Measurements from ENCODE around the gene PHYH.
"Not testable (repeated sequence)": the region's sequence is repeated elsewhere in the genome, so short reads cannot be mapped to it uniquely, and the experiment has no call there.

The PHYH gene

DNA sequence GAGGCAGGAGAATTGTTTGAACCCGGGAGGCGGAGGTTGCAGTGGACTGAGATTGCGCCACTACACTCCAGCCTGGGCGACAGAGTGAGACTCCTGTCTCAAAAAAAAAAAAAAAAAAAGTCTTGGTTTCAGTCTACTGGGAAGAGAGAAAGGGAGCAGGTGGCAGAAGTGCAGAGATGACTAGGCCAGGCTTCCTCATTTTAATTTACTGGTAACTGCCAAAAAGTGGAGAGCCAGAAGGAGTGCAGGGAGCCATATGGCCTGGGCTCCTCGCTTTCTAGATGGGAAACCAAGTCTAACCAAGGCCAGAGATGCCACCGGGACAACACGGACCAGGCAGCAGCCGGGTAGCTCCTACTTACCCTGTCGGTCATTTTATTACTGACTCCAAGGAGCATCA is 36.0 kb upstream of the PHYH start:
- DNase-seq (ENCODE audit: low spot score in 2 of 2) (no peak), ATAC-seq (replicated peaks; ENCODE audit: extremely low read depth, poor library complexity, severe bottlenecking) (no peak)
- Mint-ChIP-seq H3K27ac (ENCODE audit: low read depth) (no peak overlapping the region), H3K4me1 (peaks cover 4% of the 10 kb centered on the region), H3K4me3 (no peak overlapping the region), H3K36me3 (ENCODE audit: insufficient read depth) (peaks cover 32% of the 10 kb centered on the region), H3K9me3 (no peaks in the 10 kb centered on the region), H3K27me3 (no peaks in the 10 kb centered on the region)

DNA sequence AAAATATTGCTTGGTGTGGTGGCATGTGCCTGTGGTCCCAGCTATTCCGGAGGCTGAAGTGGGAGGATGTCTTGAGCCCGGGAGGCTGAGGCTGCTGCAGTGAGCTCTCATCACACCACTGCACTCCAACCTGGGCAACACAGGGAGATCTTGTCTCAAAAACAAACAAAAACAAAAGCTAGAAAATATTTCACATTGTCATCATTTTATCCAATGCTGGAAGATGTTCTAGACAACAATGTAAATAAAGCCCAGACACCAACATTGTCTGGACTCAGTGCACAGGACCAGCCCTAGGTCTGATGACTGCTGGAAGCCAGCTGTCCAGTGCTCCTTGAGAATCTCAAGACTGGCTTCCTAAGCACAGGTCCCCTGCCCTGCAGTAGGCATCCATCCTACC is 34.7 kb upstream of the PHYH start:
- no peak overlapping the region for H3K27ac Mint-ChIP-seq (ENCODE audit: low read depth)
- no peaks in the 10 kb centered on the region for H3K27me3 Mint-ChIP-seq
- no peaks in the 10 kb centered on the region for H3K4me1 Mint-ChIP-seq
- H3K36me3 Mint-ChIP-seq (ENCODE audit: insufficient read depth) = peaks cover 31% of the 10 kb centered on the region
- no peak overlapping the region for H3K4me3 Mint-ChIP-seq
- ATAC-seq (replicated peaks; ENCODE audit: extremely low read depth, poor library complexity, severe bottlenecking) (no peak), DNase-seq (ENCODE audit: low spot score in 2 of 2) (no peak)
- no peaks in the 10 kb centered on the region for H3K9me3 Mint-ChIP-seq

DNA sequence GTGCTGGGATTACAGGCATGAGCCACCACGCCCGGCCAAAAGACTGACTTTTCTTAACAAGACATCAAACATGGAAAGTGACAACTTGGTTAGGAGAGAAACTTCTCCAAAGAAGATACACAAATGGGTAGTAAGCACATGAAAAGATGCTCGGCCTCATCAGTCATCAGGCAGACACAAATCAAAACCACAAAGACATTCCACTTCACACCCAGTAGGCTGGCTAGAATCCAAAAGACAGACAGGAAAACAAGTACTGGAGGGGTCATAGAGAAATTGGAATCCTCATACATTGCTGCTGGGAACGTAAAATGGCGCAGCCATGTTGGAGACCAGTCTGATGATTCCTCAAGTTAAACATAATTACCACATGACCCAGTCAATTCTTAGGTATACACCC is 31.8 kb upstream of the PHYH start:
- Mint-ChIP-seq H3K36me3 (ENCODE audit: insufficient read depth) (peaks cover 47% of the 10 kb centered on the region), H3K27ac (ENCODE audit: low read depth) (no peak overlapping the region)
- DNase-seq (ENCODE audit: low spot score in 2 of 2) = no peak

DNA sequence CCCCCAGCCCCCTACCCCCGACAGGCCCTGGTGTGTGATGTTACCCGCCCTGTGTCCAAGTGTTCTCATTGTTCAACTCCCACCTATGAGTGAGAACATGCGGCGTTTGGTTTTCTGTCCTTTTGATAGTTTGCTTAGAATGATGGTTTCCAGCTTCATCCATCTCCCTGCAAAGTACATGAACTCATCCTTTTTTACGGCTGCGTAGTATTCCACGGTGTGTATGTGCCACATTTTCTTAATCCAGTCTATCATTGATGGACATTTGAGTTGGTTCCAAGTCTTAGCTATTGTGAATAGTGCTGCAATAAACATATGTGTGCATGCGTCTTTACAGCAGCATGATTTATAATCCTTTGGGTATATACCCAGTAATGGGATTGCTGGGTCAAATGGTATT is 31.1 kb upstream of the PHYH start:
- not testable (repeated sequence) for DNase-seq (ENCODE audit: low spot score in 2 of 2); ATAC-seq (replicated peaks; ENCODE audit: extremely low read depth, poor library complexity, severe bottlenecking); H3K4me1 Mint-ChIP-seq; H3K27me3 Mint-ChIP-seq; H3K9me3 Mint-ChIP-seq; H3K27ac Mint-ChIP-seq (ENCODE audit: low read depth); H3K4me3 Mint-ChIP-seq
- H3K36me3 Mint-ChIP-seq (ENCODE audit: insufficient read depth) = peaks cover 53% of the 10 kb centered on the region

More for the DNA sequence above, 31.8 kb upstream of the PHYH start:
- ATAC-seq (replicated peaks; ENCODE audit: extremely low read depth, poor library complexity, severe bottlenecking) = no peak
- no peaks in the 10 kb centered on the region for H3K4me1 Mint-ChIP-seq
- no peaks in the 10 kb centered on the region for H3K9me3 Mint-ChIP-seq
- no peak overlapping the region for H3K4me3 Mint-ChIP-seq
- no peaks in the 10 kb centered on the region for H3K27me3 Mint-ChIP-seq

DNA sequence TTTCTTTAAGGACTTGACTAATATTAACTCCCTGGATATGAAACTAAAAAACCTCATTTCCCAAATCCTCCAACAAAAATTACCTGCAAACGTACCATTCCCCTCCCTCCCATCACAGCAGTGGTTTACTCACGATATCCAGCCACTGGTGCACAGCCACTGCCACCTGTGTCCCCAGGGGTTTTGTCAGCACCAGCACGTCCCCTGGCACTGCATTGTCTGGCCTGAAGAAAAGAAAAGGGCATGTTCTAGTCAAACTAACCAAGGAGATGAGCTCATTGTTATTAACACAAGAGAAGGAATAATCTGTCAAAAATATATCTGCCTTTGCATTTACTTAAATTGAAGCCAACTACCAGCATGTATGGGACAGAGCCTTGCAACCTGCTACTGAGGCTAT is 29.7 kb upstream of the PHYH start:
- Mint-ChIP-seq H3K27ac (ENCODE audit: low read depth) (no peak overlapping the region), H3K4me3 (no peak overlapping the region), H3K9me3 (no peaks in the 10 kb centered on the region), H3K4me1 (no peaks in the 10 kb centered on the region), H3K36me3 (ENCODE audit: insufficient read depth) (peaks cover 59% of the 10 kb centered on the region), H3K27me3 (no peaks in the 10 kb centered on the region)
- ATAC-seq (replicated peaks; ENCODE audit: extremely low read depth, poor library complexity, severe bottlenecking) = no peak
- DNase-seq (ENCODE audit: low spot score in 2 of 2) = no peak

DNA sequence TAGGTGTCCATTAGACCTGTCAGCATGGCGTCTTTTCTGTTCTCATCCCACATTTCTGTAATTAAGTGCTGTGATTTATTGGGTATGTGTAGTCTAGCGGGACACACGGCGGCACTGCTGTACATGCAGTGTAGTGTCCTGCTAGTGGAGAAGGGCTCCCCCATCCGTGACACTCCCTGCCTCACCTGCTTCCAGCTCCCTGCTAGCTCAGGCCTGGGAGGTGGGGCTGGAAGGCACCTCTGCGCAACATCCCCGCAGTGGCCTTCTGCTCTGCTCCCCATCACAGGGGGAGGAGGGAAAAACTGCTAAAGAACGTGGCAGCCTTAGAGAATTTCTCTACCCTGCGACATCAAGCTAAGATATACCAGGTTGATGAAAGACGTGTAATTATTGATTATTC is 28.7 kb upstream of the PHYH start:
- Mint-ChIP-seq H3K4me3 (no peak overlapping the region), H3K4me1 (no peaks in the 10 kb centered on the region), H3K9me3 (no peaks in the 10 kb centered on the region), H3K27me3 (no peaks in the 10 kb centered on the region), H3K27ac (ENCODE audit: low read depth) (no peak overlapping the region), H3K36me3 (ENCODE audit: insufficient read depth) (peaks cover 60% of the 10 kb centered on the region)
- ATAC-seq (replicated peaks; ENCODE audit: extremely low read depth, poor library complexity, severe bottlenecking) = no peak
- DNase-seq (ENCODE audit: low spot score in 2 of 2) = no peak

DNA sequence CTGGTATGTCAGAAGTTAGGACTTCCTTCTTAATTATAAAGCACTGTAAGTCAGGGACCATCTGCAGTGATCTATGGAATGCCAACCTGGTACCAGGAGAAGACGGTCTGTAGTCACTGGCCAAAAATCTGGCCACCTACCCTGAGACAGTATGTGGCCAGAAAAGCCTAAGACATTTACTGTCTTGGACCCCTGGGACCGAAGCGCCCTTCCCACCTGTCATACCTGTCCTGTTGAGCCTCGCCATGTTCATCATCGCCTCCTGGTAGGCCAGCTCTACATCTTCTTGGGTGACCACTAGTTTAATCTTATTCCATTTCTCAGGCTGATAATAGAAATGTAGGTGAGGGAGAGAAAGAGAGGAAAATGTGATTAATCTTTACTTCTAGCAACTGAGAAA is 28.3 kb upstream of the PHYH start:
- DNase-seq (ENCODE audit: low spot score in 2 of 2) (no peak), ATAC-seq (replicated peaks; ENCODE audit: extremely low read depth, poor library complexity, severe bottlenecking) (no peak)
- Mint-ChIP-seq H3K27ac (ENCODE audit: low read depth) (no peak overlapping the region), H3K36me3 (ENCODE audit: insufficient read depth) (peaks cover 59% of the 10 kb centered on the region), H3K4me1 (no peaks in the 10 kb centered on the region), H3K27me3 (no peaks in the 10 kb centered on the region), H3K9me3 (no peaks in the 10 kb centered on the region), H3K4me3 (no peak overlapping the region)

DNA sequence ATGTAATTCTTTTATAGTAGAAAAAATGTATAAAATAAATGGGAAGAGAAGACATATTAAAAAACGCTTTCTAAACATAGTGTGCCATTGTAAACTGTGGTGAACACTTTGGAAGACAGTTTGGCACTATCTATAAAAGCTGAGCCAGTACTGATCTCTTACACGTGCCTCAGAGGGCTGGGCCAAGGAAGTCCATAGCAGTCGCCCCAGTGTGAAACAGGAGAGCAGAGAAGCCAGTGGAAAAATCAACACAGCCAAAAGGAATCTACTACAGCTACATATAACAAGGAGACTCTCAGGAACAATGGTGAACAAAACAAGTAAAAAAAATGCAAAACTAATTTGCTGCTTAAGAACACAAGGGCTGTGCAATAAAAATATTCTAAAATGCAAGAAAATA is 27.7 kb upstream of the PHYH start:
- DNase-seq (ENCODE audit: low spot score in 2 of 2) (no peak), ATAC-seq (replicated peaks; ENCODE audit: extremely low read depth, poor library complexity, severe bottlenecking) (no peak)
- H3K9me3 Mint-ChIP-seq = no peaks in the 10 kb centered on the region
- H3K27ac Mint-ChIP-seq (ENCODE audit: low read depth) = no peak overlapping the region
- H3K4me1 Mint-ChIP-seq = no peaks in the 10 kb centered on the region
- H3K36me3 Mint-ChIP-seq (ENCODE audit: insufficient read depth) = peaks cover 61% of the 10 kb centered on the region
- no peaks in the 10 kb centered on the region for H3K27me3 Mint-ChIP-seq
- no peak overlapping the region for H3K4me3 Mint-ChIP-seq

DNA sequence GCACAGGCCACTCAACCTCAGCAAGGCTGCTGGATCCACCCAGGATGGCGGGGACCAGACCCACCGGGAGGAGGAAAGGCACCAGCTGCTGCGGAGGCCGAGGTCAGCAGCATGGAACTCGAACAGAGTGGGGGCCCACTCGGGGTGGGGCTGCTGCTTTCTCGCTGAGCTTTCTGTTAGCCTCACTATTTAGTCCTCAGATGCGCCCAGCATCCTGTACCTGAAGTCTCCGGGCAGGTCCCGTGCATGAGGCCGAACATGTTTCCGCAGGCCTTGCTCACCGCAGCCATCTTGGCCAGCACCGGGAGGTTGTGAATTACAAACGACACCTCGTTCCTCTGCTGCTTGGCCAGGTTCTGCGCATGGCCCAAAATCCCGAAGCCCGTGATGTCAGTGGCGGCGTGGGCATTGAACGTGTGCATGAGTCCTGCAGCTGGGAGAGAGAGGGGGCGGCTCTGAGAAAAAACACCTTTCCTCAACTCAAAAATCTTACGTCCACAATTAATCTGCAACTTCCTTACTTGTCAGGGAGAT is 22.8 kb upstream of the PHYH start:
- Mint-ChIP-seq H3K27ac (ENCODE audit: low read depth) (no peak overlapping the region), H3K36me3 (ENCODE audit: insufficient read depth) (peaks cover 57% of the 10 kb centered on the region)

DNA sequence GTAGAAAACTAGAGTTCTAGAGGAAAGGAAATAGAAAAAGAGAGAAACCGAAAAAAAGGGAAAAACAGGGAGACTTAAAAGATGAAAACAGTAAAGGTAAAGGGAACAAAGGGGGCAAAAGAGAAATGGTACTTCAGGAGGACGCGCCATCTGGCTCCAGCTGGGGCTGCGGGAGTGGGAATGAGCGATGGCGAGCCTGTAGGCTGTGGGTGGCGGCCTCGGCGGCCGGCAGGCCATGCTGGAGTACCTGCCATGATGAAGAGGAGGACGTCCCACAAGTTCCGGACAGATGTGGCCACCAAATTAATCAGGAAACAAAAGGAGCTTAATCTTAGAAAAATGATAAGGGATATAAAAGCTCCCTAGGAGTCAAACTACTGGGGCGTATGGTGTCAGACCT is 21.7 kb upstream of the PHYH start:
- H3K4me3 Mint-ChIP-seq = no peak overlapping the region
- H3K9me3 Mint-ChIP-seq = no peaks in the 10 kb centered on the region
- no peak overlapping the region for H3K27ac Mint-ChIP-seq (ENCODE audit: low read depth)
- no peaks in the 10 kb centered on the region for H3K4me1 Mint-ChIP-seq
- DNase-seq (ENCODE audit: low spot score in 2 of 2) = no peak
- H3K36me3 Mint-ChIP-seq (ENCODE audit: insufficient read depth) = peaks cover 50% of the 10 kb centered on the region
- ATAC-seq (replicated peaks; ENCODE audit: extremely low read depth, poor library complexity, severe bottlenecking) = no peak
- H3K27me3 Mint-ChIP-seq = no peaks in the 10 kb centered on the region

More for the DNA sequence above, 22.8 kb upstream of the PHYH start:
- no peak for DNase-seq (ENCODE audit: low spot score in 2 of 2)
- ATAC-seq (replicated peaks; ENCODE audit: extremely low read depth, poor library complexity, severe bottlenecking) = no peak
- H3K4me3 Mint-ChIP-seq = no peak overlapping the region
- H3K4me1 Mint-ChIP-seq = no peaks in the 10 kb centered on the region
- no peaks in the 10 kb centered on the region for H3K27me3 Mint-ChIP-seq
- H3K9me3 Mint-ChIP-seq = no peaks in the 10 kb centered on the region

DNA sequence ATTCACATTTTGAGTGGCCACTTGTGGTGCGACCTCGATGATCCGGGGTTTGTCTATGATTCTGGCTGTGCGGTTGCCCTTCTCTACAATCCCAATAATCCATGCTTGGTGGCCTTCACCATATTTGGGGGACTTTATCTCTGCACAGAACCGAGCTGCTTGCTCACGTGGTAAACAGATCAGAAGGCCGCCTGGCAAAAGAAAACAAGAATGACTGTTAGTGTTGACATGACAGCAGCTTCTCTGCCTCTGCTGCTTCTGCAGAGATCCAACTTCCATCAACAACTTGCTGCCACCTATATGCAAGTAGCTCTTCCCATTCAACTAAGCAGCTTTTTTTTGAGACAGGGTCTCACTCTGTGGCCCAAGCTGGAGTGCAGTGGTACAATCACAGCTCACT is 19.3 kb upstream of the PHYH start:
- no peaks in the 10 kb centered on the region for H3K9me3 Mint-ChIP-seq
- peaks cover 29% of the 10 kb centered on the region for H3K36me3 Mint-ChIP-seq (ENCODE audit: insufficient read depth)
- no peak overlapping the region for H3K4me3 Mint-ChIP-seq
- H3K4me1 Mint-ChIP-seq = no peaks in the 10 kb centered on the region
- DNase-seq (ENCODE audit: low spot score in 2 of 2) (no peak), ATAC-seq (replicated peaks; ENCODE audit: extremely low read depth, poor library complexity, severe bottlenecking) (no peak)
- no peak overlapping the region for H3K27ac Mint-ChIP-seq (ENCODE audit: low read depth)
- no peaks in the 10 kb centered on the region for H3K27me3 Mint-ChIP-seq

DNA sequence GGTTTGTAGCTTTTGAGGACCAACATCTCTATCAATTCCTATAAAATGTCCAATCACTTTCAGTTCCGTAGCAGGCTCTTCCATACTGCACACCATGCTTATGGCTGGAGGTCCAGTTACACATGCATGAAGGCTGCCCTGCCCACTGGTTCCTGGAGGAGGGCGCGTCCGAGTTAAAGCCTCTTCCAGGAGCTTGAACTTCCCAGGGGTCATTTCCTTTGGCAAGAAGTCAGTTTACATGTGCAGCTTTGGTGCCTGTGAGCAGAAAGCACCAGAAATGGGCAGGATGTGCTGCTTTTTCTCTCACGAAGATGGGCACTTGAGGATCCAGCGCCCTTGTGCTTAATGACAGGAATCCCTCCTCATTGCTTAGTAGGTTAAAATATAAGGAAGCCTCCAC is 17.6 kb upstream of the PHYH start:
- ATAC-seq (replicated peaks; ENCODE audit: extremely low read depth, poor library complexity, severe bottlenecking) (no peak), DNase-seq (ENCODE audit: low spot score in 2 of 2) (no peak)
- peaks cover 20% of the 10 kb centered on the region for H3K36me3 Mint-ChIP-seq (ENCODE audit: insufficient read depth)
- H3K4me1 Mint-ChIP-seq = no peaks in the 10 kb centered on the region
- no peak overlapping the region for H3K4me3 Mint-ChIP-seq
- H3K9me3 Mint-ChIP-seq = no peaks in the 10 kb centered on the region
- H3K27ac Mint-ChIP-seq (ENCODE audit: low read depth) = no peak overlapping the region
- H3K27me3 Mint-ChIP-seq = no peaks in the 10 kb centered on the region

DNA sequence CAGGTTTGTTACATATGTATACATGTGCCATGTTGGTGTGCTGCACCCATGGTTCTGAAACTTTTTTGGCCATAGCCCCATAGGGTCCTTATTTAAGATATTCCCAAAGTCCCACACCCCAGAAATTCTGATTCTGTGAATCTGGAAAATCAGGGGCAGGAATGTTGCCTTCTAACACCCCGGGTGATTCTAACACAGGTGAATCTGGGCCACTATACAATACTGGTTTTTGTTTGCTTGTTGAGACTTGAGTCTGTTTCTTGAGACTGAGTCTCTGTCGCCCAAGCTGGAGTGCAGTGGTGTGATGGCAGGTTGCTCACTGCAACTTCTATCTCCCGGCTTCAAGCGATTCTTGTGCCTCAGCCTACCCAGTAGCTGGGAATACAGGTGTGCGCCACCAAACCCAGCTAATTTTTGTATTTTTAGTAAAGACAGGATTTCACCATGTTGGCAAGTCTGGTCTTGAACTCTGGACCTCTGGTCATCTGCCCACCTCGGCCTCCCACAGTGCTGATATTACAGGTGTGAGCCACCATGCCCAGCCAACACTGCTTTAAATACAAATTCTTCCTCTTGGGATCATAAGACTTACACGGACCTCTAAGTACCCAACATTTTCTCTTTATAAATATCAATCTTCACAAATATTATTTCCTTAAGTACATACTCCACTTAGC is 16.9 kb upstream of the PHYH start:
- H3K9me3 Mint-ChIP-seq = no peaks in the 10 kb centered on the region
- no peaks in the 10 kb centered on the region for H3K4me1 Mint-ChIP-seq
- peaks cover 16% of the 10 kb centered on the region for H3K36me3 Mint-ChIP-seq (ENCODE audit: insufficient read depth)
- H3K27me3 Mint-ChIP-seq = no peaks in the 10 kb centered on the region
- H3K27ac Mint-ChIP-seq (ENCODE audit: low read depth) = no peak overlapping the region
- no peak overlapping the region for H3K4me3 Mint-ChIP-seq
- no peak for ATAC-seq (replicated peaks; ENCODE audit: extremely low read depth, poor library complexity, severe bottlenecking)
- DNase-seq (ENCODE audit: low spot score in 2 of 2) = no peak
